Subcutaneous abdominal adipose tissue (tissue), 5 donors: ENCODE data around the gene CPT1B.

Source experiments
- H3K27ac ChIP-seq: one replicate; pipeline ENCODE4 v1.7.0; 2013; ENCODE audit warnings: low read depth, mild to moderate bottlenecking, inconsistent platforms, low read length, moderate library complexity
- H3K27me3 ChIP-seq, 5 donors: one replicate each; pipeline ENCODE4 v1.7.0; 2013; ENCODE audit warnings: low read length in 5 of 5, inconsistent platforms in 1 of 5; ENCODE audit not compliant: control insufficient read depth in 5 of 5, insufficient read depth in 4 of 5
- H3K36me3 ChIP-seq, 5 donors: one replicate each; pipeline ENCODE4 v1.7.0; 2013; ENCODE audit warnings: low read length in 5 of 5; ENCODE audit not compliant: control insufficient read depth in 5 of 5, insufficient read depth in 5 of 5
- H3K4me1 ChIP-seq, 5 donors: one replicate each; pipeline ENCODE4 v1.7.0; 2013; ENCODE audit warnings: low read length in 5 of 5, mild to moderate bottlenecking in 3 of 5, moderate library complexity in 1 of 5; ENCODE audit not compliant: control insufficient read depth in 5 of 5, insufficient read depth in 5 of 5
- H3K4me3 ChIP-seq, 5 donors: one replicate each; pipeline ENCODE4 v1.7.0; 2013; ENCODE audit warnings: low read length in 5 of 5, low read depth in 1 of 5
- H3K9ac ChIP-seq, 5 donors: one replicate each; pipeline ENCODE4 v1.7.0; 2013; ENCODE audit warnings: low read length in 5 of 5, mild to moderate bottlenecking in 4 of 5, moderate library complexity in 3 of 5
- H3K9me3 ChIP-seq, 5 donors: one replicate each; pipeline ENCODE4 v1.7.0; 2013; ENCODE audit warnings: low read length in 5 of 5; ENCODE audit not compliant: control insufficient read depth in 5 of 5
- donor health status: healthy.
- donor health status: healthy.
- donor health status: healthy.
- donor health status: healthy.
- donor health status: healthy.

CPT1B gene

GRCh38 chr22:50586416-50586815, 8.2 kb upstream of the CPT1B start:
- H3K27ac ChIP-seq, result no peak overlapping the region
- no peaks in the 10 kb centered on the region for H3K27me3 ChIP-seq
- H3K36me3 ChIP-seq, result no peaks in the 10 kb centered on the region
- H3K4me3 ChIP-seq, result no peak overlapping the region
- peaks cover 6 to 16% (median 16%) of the 10 kb centered on the region in 5 donors for H3K4me1 ChIP-seq
- no peaks in the 10 kb centered on the region for H3K9me3 ChIP-seq
- no peak overlapping the region for H3K9ac ChIP-seq

GRCh38 chr22:50585781-50586180, 7.6 kb upstream of the CPT1B start:
- Histone ChIP-seq H3K4me1 (peaks cover 6 to 20% (median 20%) of the 10 kb centered on the region in 5 donors), H3K4me3 (no peak overlapping the region), H3K36me3 (peaks cover 0 to 4% (median 2%) of the 10 kb centered on the region in 5 donors), H3K27ac (no peak overlapping the region), H3K27me3 (no peaks in the 10 kb centered on the region), H3K9ac (no peak overlapping the region), H3K9me3 (no peaks in the 10 kb centered on the region)

- Histone ChIP-seq H3K4me3 (no peak overlapping the region), H3K27me3 (no peaks in the 10 kb centered on the region), H3K4me1 (peaks cover 6 to 23% (median 20%) of the 10 kb centered on the region in 5 donors), H3K9ac (no peak overlapping the region), H3K9me3 (no peaks in the 10 kb centered on the region), H3K36me3 (peaks cover 0 to 6% (median 3%) of the 10 kb centered on the region in 5 donors), H3K27ac (no peak overlapping the region)
Measured at GRCh38 chr22:50585238-50585637, 7.0 kb upstream of the CPT1B start.

DNA sequence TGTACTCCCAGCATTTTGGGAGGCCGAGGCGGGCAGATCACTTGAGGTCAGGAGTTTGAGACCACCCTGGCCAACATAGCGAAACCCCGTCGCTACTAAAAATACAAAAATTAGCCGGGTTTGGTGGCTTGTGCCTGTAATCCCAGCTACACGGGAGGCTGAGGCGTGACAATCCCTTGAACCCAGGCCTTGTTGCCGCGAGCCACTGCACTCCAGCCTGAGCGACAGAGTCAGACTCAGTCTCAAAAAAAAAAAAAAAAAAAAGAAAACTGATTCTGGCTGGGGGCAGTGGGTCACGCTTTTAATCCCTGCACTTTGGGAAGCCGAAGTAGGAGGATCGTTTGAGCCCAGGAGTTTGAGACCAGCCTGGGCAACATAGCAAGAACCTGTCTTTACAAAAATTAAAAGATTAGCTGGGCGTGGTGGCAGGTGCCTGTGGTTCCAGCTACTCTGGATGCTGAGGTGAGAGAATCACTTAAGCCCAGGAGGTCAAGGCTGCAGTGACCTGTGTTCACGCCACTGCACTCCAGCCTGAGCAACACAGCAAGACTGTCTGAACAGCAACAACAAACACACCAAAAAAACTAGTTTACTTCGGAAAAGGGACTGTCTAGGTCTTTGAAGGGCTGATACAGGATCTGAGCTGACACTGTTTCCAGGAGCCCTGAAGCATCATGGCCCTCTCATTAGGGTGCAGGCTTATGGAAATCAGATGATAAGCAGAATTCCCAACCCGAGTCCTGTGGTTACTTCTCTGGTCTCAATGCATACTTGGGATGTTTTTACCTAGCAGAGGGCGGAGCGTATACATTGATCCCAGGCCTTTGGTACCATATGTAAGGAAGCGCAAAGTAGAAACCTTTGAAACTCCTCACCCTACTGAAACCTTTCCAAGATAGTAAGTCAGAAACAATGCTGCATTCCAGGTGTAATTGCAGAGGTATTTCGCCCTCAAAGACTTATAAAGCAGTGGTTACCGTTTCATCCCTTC, 6.2 kb upstream of the CPT1B start:
- no peaks in the 10 kb centered on the region for H3K9me3 ChIP-seq
- H3K4me3 ChIP-seq, result no peak overlapping the region
- no peaks in the 10 kb centered on the region for H3K27me3 ChIP-seq
- H3K36me3 ChIP-seq, result peaks cover 0 to 12% (median 7%) of the 10 kb centered on the region in 5 donors
- peaks cover 7 to 31% (median 24%) of the 10 kb centered on the region in 5 donors for H3K4me1 ChIP-seq
- H3K9ac ChIP-seq, result peak overlapping the region in 1 of 5 donors; percentile 90
- no peak overlapping the region for H3K27ac ChIP-seq

GRCh38 chr22:50583294-50583861, 5.2 kb upstream of the CPT1B start:
- Histone ChIP-seq H3K9me3 (no peaks in the 10 kb centered on the region), H3K27ac (peak overlapping the region; percentile 94), H3K36me3 (peaks cover 0 to 22% (median 7%) of the 10 kb centered on the region in 5 donors), H3K4me3 (peak overlapping the region; percentile 77 to 87 (median 84)), H3K27me3 (no peaks in the 10 kb centered on the region), H3K4me1 (peaks cover 10 to 41% (median 34%) of the 10 kb centered on the region in 5 donors), H3K9ac (peak overlapping the region; percentile 11 to 90 (median 81))

GRCh38 chr22:50582493-50583293, 4.5 kb upstream of the CPT1B start, which contains the start of gene CHKB:
CHKB (minus strand) TSS chr22:50582849; CDS start chr22:50582781, 68 bp downstream.
- Histone ChIP-seq H3K4me3 (peak within 1 kb of the TSS; percentile 79 to 87 (median 84)), H3K27ac (peak within 1 kb of the TSS; percentile 94), H3K9ac (peak within 1 kb of the TSS; percentile 56 to 96 (median 91)), H3K9me3 (no peaks in the 10 kb centered on the region), H3K4me1 (peaks cover 10 to 46% (median 38%) of the 10 kb centered on the region in 5 donors), H3K36me3 (peaks cover 0 to 22% (median 7%) of the 10 kb centered on the region in 5 donors), H3K27me3 (no peaks in the 10 kb centered on the region)

GRCh38 chr22:50581950-50582492, 3.8 kb upstream of the CPT1B start:
- peak overlapping the region; percentile 94 for H3K27ac ChIP-seq
- peaks cover 0 to 22% (median 7%) of the 10 kb centered on the region in 5 donors for H3K36me3 ChIP-seq
- no peaks in the 10 kb centered on the region for H3K27me3 ChIP-seq
- peaks cover 10 to 51% (median 38%) of the 10 kb centered on the region in 5 donors for H3K4me1 ChIP-seq
- H3K9me3 ChIP-seq, result no peaks in the 10 kb centered on the region
- H3K4me3 ChIP-seq, result peak overlapping the region; percentile 75 to 84 (median 80)
- H3K9ac ChIP-seq, result peak overlapping the region; percentile 56 to 96 (median 91)

DNA sequence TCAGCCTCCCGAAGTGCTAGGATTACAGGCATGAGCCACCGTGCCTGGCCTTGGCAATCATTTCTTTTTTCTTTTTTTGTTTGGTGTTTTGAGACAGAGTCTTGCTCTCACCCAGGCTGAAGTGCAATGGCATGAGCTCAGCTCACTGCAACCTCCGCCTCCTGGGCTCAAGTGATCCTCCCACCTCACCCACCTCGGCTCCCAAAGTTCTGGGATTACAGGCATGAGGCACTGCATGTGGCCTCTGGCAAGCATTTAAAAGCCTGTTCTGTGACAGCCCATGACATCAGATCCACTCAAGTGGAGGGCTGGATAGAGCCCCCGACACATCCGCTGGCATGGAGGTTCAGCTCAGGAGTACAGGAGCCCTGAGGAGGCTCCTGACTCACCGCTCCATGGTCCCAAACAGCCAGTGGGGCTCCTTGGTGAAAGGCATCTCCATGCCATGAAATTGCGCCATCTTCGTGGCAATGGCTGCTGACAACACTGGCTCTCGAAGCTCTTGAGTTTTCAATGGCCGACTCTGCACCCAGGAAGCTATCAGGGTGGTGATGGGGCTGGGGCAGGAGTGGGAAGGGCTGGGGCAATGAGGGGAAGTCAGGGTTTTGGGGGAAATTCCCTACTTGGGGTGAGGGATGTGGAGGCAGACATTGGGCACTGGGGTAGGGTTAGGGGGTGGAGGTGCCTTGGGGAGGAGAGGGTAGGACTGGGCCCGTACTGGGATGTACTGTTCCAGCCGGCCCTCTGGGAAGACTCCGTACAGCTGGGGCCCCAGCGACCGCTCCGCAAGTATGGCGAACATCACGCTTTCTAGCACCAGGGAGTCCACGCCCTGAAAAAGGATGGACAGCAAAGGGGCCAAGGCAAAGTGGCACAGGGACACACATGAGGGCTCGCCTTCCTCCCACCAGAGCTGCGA, 3.1 kb upstream of the CPT1B start:
- Histone ChIP-seq H3K27me3 (no peaks in the 10 kb centered on the region), H3K36me3 (peaks cover 0 to 22% (median 7%) of the 10 kb centered on the region in 5 donors), H3K9ac (peak overlapping the region; percentile 56 to 96 (median 91)), H3K9me3 (no peaks in the 10 kb centered on the region), H3K4me3 (peak overlapping the region; percentile 75 to 84 (median 80)), H3K4me1 (peaks cover 10 to 51% (median 38%) of the 10 kb centered on the region in 5 donors), H3K27ac (peak overlapping the region; percentile 94)
